Progenitor cell of endocrine pancreas (in vitro differentiated cells): ENCODE measurements around the gene TAS2R10. TPM values are rescaled to one million over a fixed set of nuclear protein-coding genes. Genes with fewer than 3 reads are reported as not detected.
"Not testable (repeated sequence)": the region's sequence is repeated elsewhere in the genome, so short reads cannot be mapped to it uniquely, and the experiment has no call there.

Source experiments
- DNase-seq: peaks from one replicate; pipeline ENCODE4 v3.0.0; 2021; ENCODE audit warnings: low spot score; ENCODE audit not compliant: unreplicated experiment
- H3K27ac Mint-ChIP-seq: 2 replicates; pipeline ENCODE4 v1.8.0; 2021; ENCODE audit warnings: mild to moderate bottlenecking, moderate library complexity, mixed read lengths
- H3K27me3 Mint-ChIP-seq: 2 replicates; pipeline ENCODE4 v1.8.0; 2021; ENCODE audit warnings: mixed read lengths
- H3K36me3 Mint-ChIP-seq: 2 replicates; pipeline ENCODE4 v1.8.0; 2022; ENCODE audit warnings: mixed read lengths; ENCODE audit not compliant: insufficient read depth
- H3K4me1 Mint-ChIP-seq: 2 replicates; pipeline ENCODE4 v1.8.0; 2021; ENCODE audit warnings: low read depth, mixed read lengths
- H3K4me3 Mint-ChIP-seq: 2 replicates; pipeline ENCODE4 v1.8.0; 2021; ENCODE audit warnings: low read depth, mild to moderate bottlenecking, moderate library complexity, mixed read lengths
- H3K9me3 Mint-ChIP-seq: 2 replicates; pipeline ENCODE4 v1.8.0; 2021; ENCODE audit warnings: low read depth, mixed read lengths
- CTCF ChIP-seq: fragments of 200-600 bp; sonication (generic); IDR thresholded peaks from one replicate; pipeline ENCODE4 v1.5.0; 2021; ENCODE audit warnings: antibody characterized with exemption, mild to moderate bottlenecking; ENCODE audit not compliant: unreplicated experiment
- total RNA-seq: library from RNA; stranded (reverse); gene quantifications from 2 replicates; pipeline ENCODE4 v1.2.1, GENCODE V29; 2021

The TAS2R10 gene
- total RNA-seq, 1 donor from 2014 or later: 3.1 TPM

- H3K27ac Mint-ChIP-seq: no peak within 1 kb of the TSS
- no peaks in the 10 kb centered on the region for H3K9me3 Mint-ChIP-seq
- H3K4me1 Mint-ChIP-seq: peaks cover 33% of the 10 kb centered on the region
- H3K27me3 Mint-ChIP-seq: peaks cover 49% of the 10 kb centered on the region
- DNase-seq: no peak
- H3K36me3 Mint-ChIP-seq: no peaks in the 10 kb centered on the region
- TF ChIP-seq CTCF: no peak
- no peak within 1 kb of the TSS for H3K4me3 Mint-ChIP-seq
These were observed 16.1 kb downstream of the TAS2R10 start, which contains the start of gene TAS2R9 for GRCh38 chr12:10810068-10810467. TAS2R9 (minus strand) TSS chr12:10810168; CDS start chr12:10810075, 93 bp downstream.

GRCh38 chr12:10807186-10807585, 19.0 kb downstream of the TAS2R10 start, which contains the start of gene TAS2R8:
TAS2R8 (minus strand) TSS chr12:10807286; CDS start chr12:10806980, 306 bp downstream.
- peaks cover 42% of the 10 kb centered on the region for H3K27me3 Mint-ChIP-seq
- DNase-seq: no peak
- no peak within 1 kb of the TSS for H3K4me3 Mint-ChIP-seq
- TF ChIP-seq CTCF: no peak
- H3K36me3 Mint-ChIP-seq: no peaks in the 10 kb centered on the region
- peaks cover 36% of the 10 kb centered on the region for H3K4me1 Mint-ChIP-seq
- H3K9me3 Mint-ChIP-seq: no peaks in the 10 kb centered on the region
- no peak within 1 kb of the TSS for H3K27ac Mint-ChIP-seq

DNA sequence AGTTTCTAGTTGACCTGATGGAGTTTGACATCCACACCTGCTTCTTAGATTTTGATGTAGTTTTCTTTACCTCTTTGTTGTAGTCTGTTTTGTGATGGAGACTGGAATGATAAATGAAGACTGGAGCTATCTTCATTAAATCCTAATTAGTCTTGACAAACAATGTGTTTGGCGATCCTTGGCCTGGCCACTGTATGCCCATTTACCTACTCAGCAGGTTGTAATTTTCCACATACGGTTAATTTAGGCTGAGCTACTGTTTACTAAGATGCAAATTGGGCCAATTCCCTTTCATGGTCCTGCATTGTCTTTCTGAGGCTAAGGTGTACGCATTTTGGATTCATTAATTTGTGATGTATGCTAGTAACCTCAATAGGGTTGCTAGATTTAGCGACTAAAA, 23.6 kb downstream of the TAS2R10 start, which contains the start of gene TAS2R7:
TAS2R7 (minus strand) TSS at position 41 of the 400 bp plus-strand sequence. CDS start 57 bp downstream, outside the sequence.
- no peaks in the 10 kb centered on the region for H3K9me3 Mint-ChIP-seq
- TF ChIP-seq CTCF: no peak
- H3K4me1 Mint-ChIP-seq: peaks cover 23% of the 10 kb centered on the region
- H3K27ac Mint-ChIP-seq: no peak within 1 kb of the TSS
- H3K27me3 Mint-ChIP-seq: peaks cover 34% of the 10 kb centered on the region
- no peak for DNase-seq
- no peaks in the 10 kb centered on the region for H3K36me3 Mint-ChIP-seq
- no peak within 1 kb of the TSS for H3K4me3 Mint-ChIP-seq

DNA sequence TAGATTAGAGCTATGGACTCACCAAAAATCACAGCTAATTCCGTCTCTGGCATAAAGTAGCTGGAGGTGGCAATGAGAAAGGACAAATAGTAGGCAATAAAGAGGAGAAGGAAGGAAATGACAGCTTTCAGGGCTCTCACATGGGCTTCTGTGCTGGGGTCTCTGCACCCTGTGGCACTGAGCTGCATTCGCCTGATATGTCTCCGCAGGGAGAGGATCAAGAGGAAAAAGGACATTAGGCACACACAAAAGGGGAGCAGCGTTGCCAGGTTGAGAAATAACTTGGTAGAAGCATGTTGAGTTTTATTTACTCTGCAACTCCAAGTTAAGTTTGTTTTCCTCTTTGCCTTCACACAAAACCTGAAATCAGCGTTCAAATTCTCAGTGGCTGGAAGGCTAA, 24.4 kb downstream of the TAS2R10 start:
- peaks cover 31% of the 10 kb centered on the region for H3K27me3 Mint-ChIP-seq
- no peaks in the 10 kb centered on the region for H3K9me3 Mint-ChIP-seq
- H3K27ac Mint-ChIP-seq: no peak overlapping the region
- H3K36me3 Mint-ChIP-seq: no peaks in the 10 kb centered on the region
- H3K4me3 Mint-ChIP-seq: no peak overlapping the region
- peaks cover 23% of the 10 kb centered on the region for H3K4me1 Mint-ChIP-seq
- no peak for DNase-seq
- TF ChIP-seq CTCF: no peak

- Mint-ChIP-seq H3K4me1 (peaks cover 7% of the 10 kb centered on the region), H3K27me3 (peaks cover 9% of the 10 kb centered on the region), H3K36me3 (peaks cover 3% of the 10 kb centered on the region), H3K27ac (no peak overlapping the region), H3K4me3 (no peak overlapping the region), H3K9me3 (peaks cover 9% of the 10 kb centered on the region)
- no peak for DNase-seq
- TF ChIP-seq CTCF: no peak
These were observed 31.9 kb downstream of the TAS2R10 start for GRCh38 chr12:10794222-10794621.

GRCh38 chr12:10791769-10792168, 34.4 kb downstream of the TAS2R10 start:
- H3K9me3 Mint-ChIP-seq, H3K36me3 Mint-ChIP-seq, H3K4me3 Mint-ChIP-seq, H3K4me1 Mint-ChIP-seq, H3K27ac Mint-ChIP-seq, H3K27me3 Mint-ChIP-seq, DNase-seq: not testable (repeated sequence)
